GM18519 (cell line): Measurements from ENCODE around the gene IFT88.

Experiments used
- ATAC-seq: cut with Tn5 transposase; IDR thresholded peaks from one replicate; pipeline ENCODE4 v1.9.1; 2021; ENCODE audit warnings: mild to moderate bottlenecking, moderate library complexity; ENCODE audit not compliant: unreplicated experiment, low FRiP score

Gene IFT88

GRCh38 chr13:20682061-20682460, 115.1 kb downstream of the IFT88 start:
- no peak for ATAC-seq

- no peak for ATAC-seq
Observed at GRCh38 chr13:20684041-20684440, 117.1 kb downstream of the IFT88 start.

GRCh38 chr13:20684546-20684945, 117.6 kb downstream of the IFT88 start:
- no peak for ATAC-seq

- no peak for ATAC-seq
Observed at GRCh38 chr13:20685092-20685491, 118.1 kb downstream of the IFT88 start.

- ATAC-seq = no peak
Observed at GRCh38 chr13:20686167-20686566, 119.2 kb downstream of the IFT88 start.

- ATAC-seq = no peak
Observed at GRCh38 chr13:20686863-20687579, 120.1 kb downstream of the IFT88 start.

- no peak for ATAC-seq
Observed at GRCh38 chr13:20689291-20689690, 122.3 kb downstream of the IFT88 start.

GRCh38 chr13:20691616-20692015, 124.7 kb downstream of the IFT88 start:
- ATAC-seq = no peak

- ATAC-seq = no peak
Observed at GRCh38 chr13:20696073-20696472, 129.1 kb downstream of the IFT88 start.

GRCh38 chr13:20699715-20700114, 132.8 kb downstream of the IFT88 start:
- no peak for ATAC-seq

- ATAC-seq = no peak
Observed at GRCh38 chr13:20700288-20700687, 133.3 kb downstream of the IFT88 start.

- no peak for ATAC-seq
Observed at GRCh38 chr13:20701461-20701860, 134.5 kb downstream of the IFT88 start.

GRCh38 chr13:20702530-20702914, 135.6 kb downstream of the IFT88 start:
- no peak for ATAC-seq

GRCh38 chr13:20702915-20703779, 136.2 kb downstream of the IFT88 start, which contains the start of gene IL17D:
Gene IL17D, plus strand, starts transcription at chr13:20703699. Its CDS starts 303 bp downstream, at chr13:20704002.
- ATAC-seq = peak; percentile 10

GRCh38 chr13:20703780-20704458, 137.0 kb downstream of the IFT88 start:
- peak; percentile 77 for ATAC-seq

- ATAC-seq = no peak
Observed at GRCh38 chr13:20704459-20705069, 137.6 kb downstream of the IFT88 start.

GRCh38 chr13:20706661-20707060, 139.7 kb downstream of the IFT88 start:
- no peak for ATAC-seq

GRCh38 chr13:20708216-20708615, 141.3 kb downstream of the IFT88 start:
- no peak for ATAC-seq

- no peak for ATAC-seq
Observed at GRCh38 chr13:20709369-20709768, 142.4 kb downstream of the IFT88 start.

GRCh38 chr13:20709782-20710181, 142.8 kb downstream of the IFT88 start:
- ATAC-seq = no peak
